NOMO-1 (cell line): ENCODE results near the gene FSD1.
"Not testable (repeated sequence)": the region's sequence is repeated elsewhere in the genome, so short reads cannot be mapped to it uniquely, and the experiment has no call there.

Source experiments
- DNase-seq, 2 experiments: peaks; one replicate each; lab custom pipeline; 2025; ENCODE audit not compliant: unreplicated experiment in 2 of 2; lab: John Stamatoyannopoulos, UW

The FSD1 gene

GRCh38 chr19:4304538-4305256 is at the start of gene FSD1:
Gene FSD1, plus strand, starts transcription at chr19:4304598. Its CDS starts 149 bp downstream, at chr19:4304747.
- DNase-seq, result peak; percentile 20 to 41

- DNase-seq, result no peak
Measured at GRCh38 chr19:4256563-4256962, 47.8 kb upstream of the FSD1 start.

- DNase-seq, result no peak
Measured at GRCh38 chr19:4257025-4257424, 47.4 kb upstream of the FSD1 start.

- no peak for DNase-seq
Measured at GRCh38 chr19:4258181-4258580, 46.2 kb upstream of the FSD1 start.

- DNase-seq, result peak in 1 of 2 experiments; percentile 21
Measured at GRCh38 chr19:4260613-4261191, 43.7 kb upstream of the FSD1 start.

- no peak for DNase-seq
Measured at GRCh38 chr19:4264812-4265211, 39.6 kb upstream of the FSD1 start.

GRCh38 chr19:4266253-4267000 is 38.0 kb upstream of the FSD1 start:
- DNase-seq, result no peak

GRCh38 chr19:4267101-4267900 is 37.1 kb upstream of the FSD1 start:
- DNase-seq, result peak in 1 of 2 experiments; percentile 32

- DNase-seq, result no peak
Measured at GRCh38 chr19:4267901-4268815, 36.2 kb upstream of the FSD1 start.

- no peak for DNase-seq
Measured at GRCh38 chr19:4268816-4269430, 35.5 kb upstream of the FSD1 start.

GRCh38 chr19:4272894-4273293 is 31.5 kb upstream of the FSD1 start:
- DNase-seq, result no peak

- not testable (repeated sequence) for DNase-seq
Measured at GRCh38 chr19:4274321-4274686, 30.1 kb upstream of the FSD1 start.

- DNase-seq, result no peak
Measured at GRCh38 chr19:4277191-4277696, 27.2 kb upstream of the FSD1 start.

- DNase-seq, result no peak
Measured at GRCh38 chr19:4278010-4278409, 26.4 kb upstream of the FSD1 start.

- no peak for DNase-seq
Measured at GRCh38 chr19:4278419-4279266, 25.8 kb upstream of the FSD1 start, which contains the start of gene SHD. Gene SHD, plus strand, starts transcription at chr19:4279266. Its CDS starts 798 bp downstream, at chr19:4280064.

GRCh38 chr19:4279267-4279529 is 25.2 kb upstream of the FSD1 start:
- no peak for DNase-seq

- DNase-seq, result no peak
Measured at GRCh38 chr19:4279530-4280422, 24.6 kb upstream of the FSD1 start.
